Glomerular endothelial cell (primary cell): Measurements from ENCODE around the gene ERICH4. TPM values are rescaled to one million over a fixed set of nuclear protein-coding genes. Genes with fewer than 3 reads are reported as not detected.
"Not testable (repeated sequence)": the region's sequence is repeated elsewhere in the genome, so short reads cannot be mapped to it uniquely, and the experiment has no call there.

Experiments
- DNase-seq: peaks from one replicate; pipeline ENCODE4 v3.0.0-alpha.2; 2011; ENCODE audit warnings: low read depth, low spot score; ENCODE audit errors: extremely low read depth
- total RNA-seq: library from RNA; depleted of rRNA; stranded (reverse); fragments of >200 nt; gene quantifications from 2 replicates; pipeline ENCODE4 v1.2.3, GENCODE V29; 2015

ERICH4 gene, protein sequence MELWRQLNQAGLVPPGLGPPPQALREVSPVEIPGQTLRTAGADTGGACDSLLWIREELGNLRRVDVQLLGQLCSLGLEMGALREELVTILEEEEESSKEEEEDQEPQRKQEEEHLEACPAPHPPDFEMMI
- total RNA-seq, result not detected in 2 replicates

DNA sequence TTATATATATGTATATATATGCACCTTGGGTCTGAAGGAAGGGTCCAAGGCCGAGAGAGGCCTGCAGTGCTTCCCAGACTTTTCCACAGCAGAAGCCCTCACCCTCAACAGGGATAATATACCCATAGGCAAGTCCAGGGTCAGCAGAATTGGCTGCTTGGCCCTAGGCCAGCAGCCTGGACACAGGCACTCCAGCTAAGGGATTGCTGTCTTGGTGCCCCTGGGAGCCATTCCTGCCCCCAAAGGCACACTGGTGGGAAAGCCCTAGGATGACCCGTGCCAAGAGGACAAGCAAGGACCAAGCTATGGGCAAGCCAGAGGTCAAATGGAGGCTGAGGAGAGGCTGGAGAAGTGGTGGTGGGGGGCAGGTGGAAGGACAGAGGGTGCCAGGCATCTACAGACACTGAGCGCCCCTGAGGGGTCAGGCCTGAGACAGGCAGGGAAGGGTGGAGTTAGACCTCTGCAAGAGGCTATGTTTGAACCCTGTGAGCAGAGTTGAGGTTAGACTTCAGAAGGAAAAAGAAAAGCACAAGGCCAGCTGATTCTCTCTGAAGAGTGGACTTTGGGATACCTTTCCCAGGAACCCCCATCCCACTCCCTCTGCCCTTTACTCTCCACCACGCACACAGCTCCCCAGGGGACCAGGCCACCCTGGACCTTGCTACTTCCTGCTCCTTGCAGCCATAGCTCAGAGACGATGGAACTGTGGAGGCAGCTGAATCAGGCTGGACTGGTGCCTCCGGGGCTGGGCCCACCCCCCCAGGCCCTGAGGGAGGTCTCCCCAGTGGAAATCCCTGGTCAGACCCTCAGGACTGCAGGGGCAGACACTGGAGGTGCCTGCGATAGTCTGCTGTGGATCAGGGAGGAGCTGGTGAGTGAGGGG is at the start of gene ERICH4:
ERICH4 (plus strand) TSS at position 684 of the 883 bp plus-strand sequence; CDS start at position 698, 14 bp downstream.
- DNase-seq, result no peak

DNA sequence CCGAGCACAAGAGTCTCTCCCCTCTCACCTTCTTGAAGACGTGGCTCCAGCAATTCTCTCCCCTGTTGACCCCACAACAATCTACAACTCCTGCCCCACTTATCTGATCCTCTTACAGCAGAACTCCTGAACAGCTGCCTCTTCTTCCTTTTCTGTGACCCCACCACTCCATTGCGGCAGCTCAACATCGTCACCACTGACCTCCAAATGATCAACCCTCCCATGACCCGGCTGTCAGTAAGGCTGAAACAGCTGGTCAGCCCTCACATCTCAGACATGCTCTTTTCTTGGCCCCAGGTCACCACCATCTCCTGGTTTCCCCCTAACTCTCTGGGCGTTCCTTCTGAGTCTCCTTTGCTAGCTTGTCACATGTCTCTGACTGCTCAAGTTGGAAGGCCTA is 47.6 kb upstream of the ERICH4 start:
- no peak for DNase-seq

DNA sequence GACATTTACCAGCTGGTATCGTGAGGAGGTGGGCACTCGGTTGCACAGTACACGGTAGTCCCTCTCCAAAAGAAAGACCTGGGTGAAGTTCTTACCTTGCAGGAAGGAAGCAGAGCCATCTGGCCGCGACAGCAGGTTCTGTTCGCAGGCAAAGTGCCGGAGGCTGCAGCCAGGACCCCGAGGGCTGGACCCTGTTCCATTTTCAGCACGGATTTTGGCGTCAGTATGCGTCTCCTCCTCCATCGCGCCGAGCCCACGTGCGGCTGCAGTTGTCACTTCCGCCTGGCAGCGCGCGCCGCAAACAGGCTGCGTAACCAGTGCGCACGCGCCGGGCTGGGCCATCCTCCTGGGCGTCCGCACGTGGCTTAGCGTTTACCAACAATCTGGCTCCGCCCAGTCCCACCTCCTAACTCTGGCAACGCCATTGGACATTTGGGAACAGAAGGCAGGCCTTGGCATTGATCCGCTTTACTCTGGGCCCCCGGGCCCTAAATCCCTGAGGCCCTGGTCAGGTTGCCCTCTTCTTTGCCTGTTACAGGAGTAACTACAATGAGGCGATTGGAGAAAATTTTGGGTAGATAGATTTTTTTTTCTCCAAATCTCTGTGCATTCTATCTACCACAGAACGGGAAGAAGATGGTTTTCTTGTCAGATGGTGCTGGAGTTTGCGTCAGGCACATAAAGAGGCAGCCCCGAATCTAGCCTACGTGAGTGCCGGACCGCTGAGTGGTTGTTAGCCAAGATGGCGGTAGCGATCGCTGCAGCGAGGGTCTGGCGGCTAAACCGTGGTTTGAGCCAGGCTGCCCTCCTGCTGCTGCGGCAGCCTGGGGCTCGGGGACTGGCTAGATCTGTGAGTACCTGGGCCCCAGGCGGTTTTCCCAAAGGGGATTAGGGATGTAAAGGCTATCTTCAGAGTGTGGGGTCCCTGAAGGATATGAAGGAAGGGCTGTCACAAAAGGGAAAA is 45.6 kb upstream of the ERICH4 start, which contains the start of the genes BCKDHA and EXOSC5:
BCKDHA (plus strand) TSS at position 733 of the 964 bp plus-strand sequence; CDS start at position 743, 10 bp downstream.
EXOSC5 (minus strand) TSS at position 274 of the 964 bp plus-strand sequence; CDS start at position 243, 31 bp downstream.
- DNase-seq, result peak; percentile 100

DNA sequence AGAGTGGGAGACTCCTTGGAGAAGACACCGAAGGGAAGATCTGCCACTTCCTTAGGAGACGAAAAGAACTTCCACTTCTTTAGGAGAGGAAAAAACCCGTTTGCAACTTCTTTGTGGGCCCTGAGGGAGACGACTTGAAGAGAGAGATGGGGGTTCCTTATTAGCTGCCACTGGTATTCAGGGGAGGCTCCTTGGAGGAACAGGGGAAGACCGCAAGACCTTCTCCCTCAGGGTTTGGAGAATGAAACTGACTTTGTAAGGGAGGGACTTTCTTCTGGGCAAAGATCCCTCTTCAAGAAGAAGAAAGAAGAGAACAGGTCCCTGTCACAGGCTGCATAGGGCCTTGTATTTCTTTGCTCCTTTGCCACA is 44.9 kb upstream of the ERICH4 start:
- DNase-seq, result no peak

DNA sequence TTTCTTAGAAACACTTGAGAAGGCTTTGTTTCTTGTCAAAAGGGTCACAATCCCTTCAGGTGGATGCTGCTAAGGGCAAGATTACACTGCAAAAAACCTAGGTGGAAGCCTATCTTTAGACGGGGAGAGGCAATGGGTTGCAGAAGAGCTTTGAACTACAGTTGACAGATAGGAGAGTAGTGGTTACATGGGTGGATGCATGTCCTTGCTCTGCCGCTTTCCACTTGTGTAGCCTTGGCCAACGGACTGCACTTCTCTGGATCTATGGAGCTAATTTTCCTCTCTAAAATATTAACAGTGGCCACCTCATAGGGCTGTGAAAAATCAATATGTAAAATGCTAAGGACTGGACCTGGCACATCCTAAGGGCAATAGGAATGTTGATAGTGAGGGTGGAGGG is 44.4 kb upstream of the ERICH4 start:
- DNase-seq, result no peak

DNA sequence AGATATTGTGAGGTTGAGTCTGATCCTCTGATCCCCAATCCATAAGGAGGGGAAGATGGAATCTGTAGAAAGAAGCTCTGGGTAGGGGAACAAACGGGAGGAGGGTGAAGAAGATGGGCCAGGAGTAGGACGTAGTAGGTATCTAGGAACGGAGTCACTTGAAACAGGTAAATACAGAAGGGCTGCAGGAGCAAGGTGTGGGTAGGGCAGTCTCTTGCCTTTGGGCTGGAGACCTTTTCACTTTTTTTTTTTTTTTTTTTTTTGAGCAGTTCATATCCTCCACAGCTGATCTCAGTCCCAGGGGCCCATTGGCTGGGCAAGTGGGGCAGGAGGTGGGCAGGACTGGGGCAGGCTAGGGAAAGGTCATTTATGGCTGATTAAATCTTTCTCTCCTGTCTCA is 43.9 kb upstream of the ERICH4 start:
- no peak for DNase-seq

DNA sequence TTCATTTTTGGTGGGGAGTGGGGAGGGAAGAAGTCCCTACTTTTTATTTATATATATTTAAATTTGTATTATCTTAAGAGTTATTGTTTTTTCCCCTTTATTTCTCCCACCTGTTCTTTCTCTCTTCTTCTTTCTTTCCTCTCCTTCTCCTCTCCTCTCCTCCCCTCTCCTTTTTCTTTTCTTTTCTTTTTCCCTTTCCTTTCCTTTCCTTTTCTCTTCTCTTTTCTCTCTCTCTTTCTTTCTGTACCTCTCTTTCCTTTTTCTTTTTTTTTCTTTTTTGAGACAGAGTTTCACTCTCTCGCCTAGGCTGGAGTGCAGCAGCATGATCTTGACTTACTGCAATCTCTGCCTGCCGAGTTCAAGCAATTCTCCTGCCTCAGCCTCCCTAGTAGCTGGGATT is 43.4 kb upstream of the ERICH4 start:
- no peak for DNase-seq

DNA sequence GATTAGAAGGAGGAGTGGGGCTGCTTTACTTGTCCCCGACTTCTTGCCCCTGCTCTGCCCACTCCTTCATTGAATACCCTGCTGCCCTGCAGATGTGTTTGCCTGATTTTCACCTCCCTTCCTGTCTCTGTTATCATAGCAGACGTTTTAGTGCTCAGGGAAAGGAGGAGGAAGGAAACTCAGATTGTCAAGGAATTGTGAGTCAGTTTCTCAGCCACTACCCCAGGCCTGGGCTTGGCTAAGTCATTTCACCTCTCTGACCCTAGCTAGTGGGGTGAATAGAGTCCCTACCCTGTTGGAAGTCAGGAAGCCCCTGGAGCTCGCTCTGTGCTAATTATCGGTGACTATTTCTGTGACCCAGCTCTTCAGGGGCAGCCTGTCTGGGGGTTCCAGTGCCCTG is 41.5 kb upstream of the ERICH4 start:
- peak; percentile 60 for DNase-seq

DNA sequence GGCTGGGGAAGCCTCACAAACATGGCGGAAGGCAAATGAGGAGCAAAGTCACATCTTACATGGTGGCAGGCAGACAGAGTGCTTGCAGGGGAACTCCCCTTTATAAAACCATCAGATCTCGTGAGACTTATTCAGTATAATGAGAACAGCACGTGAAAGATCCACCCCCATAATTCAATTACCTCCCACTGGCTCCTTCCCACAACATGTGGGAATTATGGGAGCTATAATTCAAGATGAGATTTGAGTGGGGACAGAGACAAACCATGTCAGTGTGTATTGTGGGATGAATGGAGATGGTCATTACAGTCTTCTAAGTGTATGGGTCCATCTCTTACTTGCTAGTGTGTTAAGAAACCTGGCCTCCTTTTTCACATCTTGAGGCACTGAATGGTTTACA is 40.9 kb upstream of the ERICH4 start:
- DNase-seq, result no peak

DNA sequence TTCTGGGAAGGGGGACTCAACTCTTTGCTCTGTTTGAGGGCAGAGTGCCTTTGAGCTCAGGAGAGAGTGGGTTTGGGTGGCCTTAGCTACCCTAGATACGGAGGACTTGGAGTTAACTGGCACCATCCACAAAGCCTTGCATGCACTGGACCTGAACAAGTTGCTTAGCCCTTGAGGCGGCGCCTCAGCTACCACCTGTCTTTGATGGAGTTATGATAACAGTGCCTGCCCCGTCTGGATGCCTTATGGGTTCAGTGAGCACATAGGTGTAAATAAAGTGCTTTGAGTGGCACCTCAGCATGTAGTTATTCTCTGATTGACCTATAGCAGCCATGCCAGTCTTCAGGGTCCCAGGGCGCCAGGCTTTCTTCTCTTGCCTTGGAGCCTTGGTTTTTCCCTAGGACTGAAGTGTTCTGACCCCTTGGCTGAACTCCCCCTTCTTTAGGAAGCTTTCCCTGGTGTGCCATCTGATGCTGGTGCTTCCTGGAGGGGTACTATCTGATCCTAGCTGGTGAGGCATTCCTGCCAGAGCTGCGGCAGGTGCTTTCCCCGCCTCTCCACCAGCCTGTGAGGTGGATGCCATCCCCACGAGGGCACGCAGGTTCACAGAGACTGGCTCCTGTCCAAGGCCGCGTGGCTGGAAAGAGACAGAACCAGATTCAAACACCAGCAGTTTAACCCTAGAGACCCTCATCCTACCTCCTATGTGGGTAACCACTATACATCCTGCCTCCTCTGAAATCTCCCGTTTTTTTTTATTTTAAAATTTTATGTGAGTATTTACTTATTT is 39.6 kb upstream of the ERICH4 start:
- no peak for DNase-seq

DNA sequence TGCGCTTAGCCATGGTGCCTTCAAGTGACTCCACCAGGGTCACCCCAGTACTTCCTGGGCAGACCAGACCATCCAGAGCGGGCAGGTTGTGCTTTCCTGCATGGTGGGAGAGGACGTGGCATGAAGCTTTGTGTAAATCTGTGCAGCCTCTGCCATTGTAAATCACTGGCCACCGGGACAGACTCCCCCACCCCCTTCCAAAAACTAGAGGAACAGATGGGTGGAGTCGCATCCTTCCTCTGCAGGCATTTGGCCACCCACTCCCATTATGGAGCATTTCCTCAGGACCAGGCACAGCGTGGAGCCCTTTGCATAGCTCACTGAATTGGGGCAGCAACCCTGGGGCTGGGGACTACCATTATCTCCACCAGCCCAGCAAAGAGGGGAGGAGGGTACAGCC is 37.2 kb upstream of the ERICH4 start:
- DNase-seq, result no peak

DNA sequence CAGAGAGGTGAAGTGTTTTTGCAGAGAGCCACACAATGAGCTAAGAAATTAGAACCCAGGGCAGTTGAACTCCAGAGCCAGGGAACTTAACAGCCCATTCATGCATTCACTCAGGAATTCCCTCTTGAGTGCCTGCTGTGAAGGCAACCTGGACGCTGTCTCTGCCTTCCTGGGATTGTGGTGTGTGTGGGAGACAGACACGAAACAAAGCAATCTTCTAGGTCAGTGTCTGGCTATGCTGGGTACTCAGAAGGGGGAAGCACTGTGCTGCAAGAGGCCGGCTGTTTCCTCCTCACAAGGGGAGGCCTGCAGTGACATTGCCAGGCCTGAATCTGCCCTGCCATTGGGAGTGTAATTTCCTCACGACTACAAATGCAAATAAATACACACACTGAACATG is 35.7 kb upstream of the ERICH4 start:
- DNase-seq, result no peak

DNA sequence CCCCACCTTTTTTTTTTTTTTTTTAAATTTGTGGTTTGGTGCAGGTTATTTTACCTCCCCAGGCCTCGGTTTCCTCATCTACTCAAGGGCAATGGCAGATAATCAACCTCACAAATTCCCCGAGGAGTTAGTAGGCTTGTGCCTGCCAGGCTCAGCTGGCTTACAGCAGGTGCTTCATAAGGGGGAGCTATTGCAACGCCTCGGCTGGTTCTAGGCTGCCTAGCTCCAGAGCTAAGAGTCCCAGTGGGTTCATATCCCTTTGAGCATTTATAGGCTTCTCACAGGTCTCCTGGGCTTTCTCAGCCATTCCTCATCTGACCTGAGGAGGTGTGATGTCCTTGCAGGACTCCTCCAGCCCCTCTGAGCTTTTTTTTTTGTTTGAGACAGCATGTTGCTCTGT is 34.7 kb upstream of the ERICH4 start:
- DNase-seq, result no peak

DNA sequence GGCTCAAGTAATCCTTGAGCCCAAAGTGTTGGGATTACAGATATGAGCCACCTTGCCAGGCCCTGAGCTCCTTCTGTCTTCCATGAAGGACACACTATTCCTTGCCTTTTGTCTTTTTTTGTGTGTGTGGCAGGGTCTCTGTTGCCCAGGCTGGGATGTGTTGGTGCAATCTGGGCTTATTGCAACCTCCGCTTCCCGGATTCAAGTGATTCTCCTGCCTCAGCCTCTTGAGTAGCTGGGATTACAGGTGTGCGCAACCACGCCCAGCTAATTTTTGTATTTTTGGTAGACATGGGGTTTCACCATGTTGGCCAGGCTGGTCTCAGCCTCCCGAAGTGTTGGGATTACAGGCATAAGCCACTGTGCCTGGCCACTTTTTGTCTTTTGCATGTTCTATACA is 34.1 kb upstream of the ERICH4 start:
- not testable (repeated sequence) for DNase-seq

DNA sequence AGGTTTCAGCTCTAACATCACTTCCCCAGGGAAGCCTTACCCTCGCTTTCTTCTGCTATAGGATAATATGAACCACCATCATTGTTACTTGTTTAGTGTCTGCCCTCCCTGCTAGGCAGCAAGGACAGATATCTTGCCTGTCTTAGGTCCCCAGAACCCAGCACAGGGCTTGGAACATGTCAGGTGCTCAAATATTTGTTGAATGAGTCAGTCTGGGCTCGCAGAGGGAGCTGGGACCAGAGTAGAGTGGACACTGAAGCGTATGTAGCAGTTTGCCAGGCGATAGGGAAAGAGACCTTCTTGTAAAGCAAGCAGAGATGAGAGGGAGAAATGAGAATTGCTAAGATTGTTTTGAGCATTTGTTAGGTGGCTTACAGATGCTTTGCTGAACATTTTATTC is 33.7 kb upstream of the ERICH4 start:
- no peak for DNase-seq

DNA sequence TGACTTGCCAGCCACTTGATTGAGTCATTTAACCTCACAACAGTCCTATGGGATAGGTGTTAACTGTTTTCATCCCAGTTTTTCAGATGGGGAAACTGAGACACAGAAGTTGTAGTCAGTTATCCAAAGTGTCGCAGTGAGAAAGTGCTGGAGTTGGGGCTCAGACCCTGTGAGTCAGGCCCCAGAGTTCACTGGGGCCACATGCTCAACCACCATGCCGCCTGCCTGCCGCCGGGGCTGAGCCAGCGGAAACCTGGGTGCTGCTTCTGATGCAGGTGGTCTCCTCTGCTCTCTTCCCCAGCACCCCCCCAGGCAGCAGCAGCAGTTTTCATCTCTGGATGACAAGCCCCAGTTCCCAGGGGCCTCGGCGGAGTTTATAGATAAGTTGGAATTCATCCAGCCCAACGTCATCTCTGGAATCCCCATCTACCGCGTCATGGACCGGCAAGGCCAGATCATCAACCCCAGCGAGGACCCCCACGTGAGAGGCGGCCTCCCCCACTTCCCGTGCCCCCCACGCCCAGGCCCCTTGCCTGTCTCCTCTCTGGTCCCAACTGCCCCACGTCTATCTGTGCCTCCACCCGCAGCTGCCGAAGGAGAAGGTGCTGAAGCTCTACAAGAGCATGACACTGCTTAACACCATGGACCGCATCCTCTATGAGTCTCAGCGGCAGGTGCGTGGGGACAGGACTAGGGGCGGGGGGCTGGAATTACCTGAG is 32.5 kb upstream of the ERICH4 start:
- no peak for DNase-seq

DNA sequence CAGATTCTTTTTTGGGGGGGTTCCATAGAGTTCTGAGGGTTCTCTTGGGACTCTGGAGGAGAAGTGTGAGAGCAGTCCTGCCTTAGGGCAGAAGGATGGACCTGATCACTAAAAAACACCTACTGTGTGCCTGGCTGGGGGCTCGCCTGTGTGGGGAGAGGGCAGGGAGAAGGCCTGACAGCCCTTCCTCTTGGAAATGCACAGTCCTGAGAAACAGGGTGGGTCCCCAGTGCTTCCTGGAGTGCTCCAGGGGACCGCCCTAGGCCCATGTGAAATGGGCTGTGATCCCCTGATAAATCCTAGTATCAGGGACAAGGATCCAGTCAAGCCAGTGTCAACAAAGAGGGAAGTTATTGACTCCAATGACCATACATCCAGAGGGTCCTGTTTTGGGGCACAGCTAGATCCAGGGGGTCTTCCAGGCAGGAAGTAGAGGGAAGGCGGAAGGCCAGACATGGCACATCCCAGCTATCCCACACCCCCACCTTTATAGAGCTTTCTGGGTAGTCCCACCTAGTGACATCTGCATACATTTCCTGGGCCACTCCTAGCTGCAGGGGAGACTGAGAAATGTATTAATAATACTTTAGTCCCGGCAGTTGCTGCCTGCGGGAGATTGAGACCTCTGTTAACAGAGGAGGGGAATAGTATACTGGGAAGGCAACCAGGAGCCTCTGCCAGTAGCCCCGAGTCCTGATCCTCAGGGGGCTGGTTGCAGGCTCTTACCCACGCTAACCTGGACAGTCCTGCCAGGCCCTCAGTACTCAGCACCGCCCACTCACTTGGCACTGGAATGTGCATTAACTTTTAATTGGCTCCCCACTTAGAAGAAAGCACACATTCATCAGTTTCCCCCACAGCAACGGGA is 31.6 kb upstream of the ERICH4 start:
- no peak for DNase-seq

DNA sequence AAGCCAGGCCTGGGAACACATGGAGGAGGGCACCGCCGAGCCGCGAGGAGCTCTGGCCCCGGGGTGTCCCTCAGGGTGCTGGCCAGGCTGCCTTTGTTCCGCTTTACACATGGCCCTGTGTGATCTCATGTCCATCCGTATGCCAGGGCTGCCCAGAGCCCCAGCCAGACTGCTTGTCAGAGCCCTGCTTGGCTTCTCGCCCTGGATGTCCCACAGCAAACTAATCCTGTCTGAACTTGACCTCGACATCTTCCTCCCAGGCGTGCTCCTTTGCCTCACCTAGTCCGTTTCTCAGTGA is 31.0 kb upstream of the ERICH4 start:
- DNase-seq, result no peak

DNA sequence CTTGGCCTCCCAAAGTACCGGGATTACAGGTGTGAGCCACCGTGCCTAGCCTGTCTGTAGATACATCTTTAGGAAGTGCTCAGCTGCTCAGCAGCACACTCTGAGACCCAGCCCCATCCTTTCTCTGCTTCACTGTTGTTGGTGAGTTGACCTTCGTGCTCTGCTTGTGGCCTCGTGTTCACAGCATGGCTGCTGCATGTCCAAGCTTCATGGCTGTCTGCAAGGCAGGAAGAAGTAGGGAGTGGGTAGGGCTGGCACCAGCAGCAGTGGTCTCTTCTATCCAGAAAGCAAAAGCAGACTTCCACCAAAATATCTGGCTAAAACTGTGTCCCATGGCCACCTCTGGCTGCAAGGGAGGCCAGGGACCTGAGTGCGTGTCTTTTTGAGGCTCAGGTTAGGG is 30.0 kb upstream of the ERICH4 start:
- DNase-seq, result no peak
